H54 (cell line): ENCODE results near the gene GSTT4.
"Not testable (repeated sequence)": the region's sequence is repeated elsewhere in the genome, so short reads cannot be mapped to it uniquely, and the experiment has no call there.

Experiments used
- DNase-seq: peaks from one replicate; pipeline ENCODE4 v3.0.0; 2011; ENCODE audit warnings: low spot score, mixed read lengths; ENCODE audit not compliant: insufficient read length
- FAIRE-seq: peaks from 3 replicates; lab custom pipeline; 2011; peaks lifted over from hg19 to GRCh38; lab: Jason Lieb, UNC
- POLR2A ChIP-seq: IDR thresholded peaks from 2 replicates; pipeline ENCODE4 v1.6.1; 2011; ENCODE audit warnings: low read depth, mild to moderate bottlenecking, low read length

Gene GSTT4

GRCh38 chr22:24009227-24010017 is 4.2 kb upstream of the GSTT4 start:
- DNase-seq (no peak), FAIRE-seq (no peak)
- no peak for TF ChIP-seq POLR2A

- DNase-seq (no peak), FAIRE-seq (no peak)
- no peak for TF ChIP-seq POLR2A
Observed at GRCh38 chr22:24008381-24009226, 3.4 kb upstream of the GSTT4 start.

GRCh38 chr22:24008022-24008283 is 2.7 kb upstream of the GSTT4 start:
- no peak for TF ChIP-seq POLR2A
- DNase-seq (no peak), FAIRE-seq (no peak)

GRCh38 chr22:24007253-24008021 is 2.2 kb upstream of the GSTT4 start:
- FAIRE-seq (no peak), DNase-seq (no peak)
- TF ChIP-seq POLR2A = no peak

- no peak for FAIRE-seq
- TF ChIP-seq POLR2A = no peak
- DNase-seq = no peak
Observed at GRCh38 chr22:24006914-24007214, 1.6 kb upstream of the GSTT4 start.

GRCh38 chr22:24006207-24006913 is 1.1 kb upstream of the GSTT4 start:
- no peak for FAIRE-seq
- TF ChIP-seq POLR2A = no peak

GRCh38 chr22:24003887-24004286 is 1.4 kb downstream of the GSTT4 start:
- FAIRE-seq = no peak
- no peak for DNase-seq
- no peak for TF ChIP-seq POLR2A

More at GRCh38 chr22:24006207-24006913, 1.1 kb upstream of the GSTT4 start:
- DNase-seq = no peak

- DNase-seq (no peak), FAIRE-seq (no peak)
- TF ChIP-seq POLR2A = no peak
Observed at GRCh38 chr22:24002851-24003250, 2.4 kb downstream of the GSTT4 start.

GRCh38 chr22:24002272-24002671 is 3.0 kb downstream of the GSTT4 start:
- no peak for DNase-seq
- FAIRE-seq = no peak
- no peak for TF ChIP-seq POLR2A

GRCh38 chr22:24001314-24001713 is 3.9 kb downstream of the GSTT4 start:
- DNase-seq (no peak), FAIRE-seq (no peak)
- TF ChIP-seq POLR2A = no peak

- not testable (repeated sequence) for FAIRE-seq, DNase-seq
Observed at GRCh38 chr22:23999779-24000178, 5.5 kb downstream of the GSTT4 start.

GRCh38 chr22:23997092-23997491 is 8.2 kb downstream of the GSTT4 start:
- no peak for TF ChIP-seq POLR2A
- no peak for FAIRE-seq
- no peak for DNase-seq

- not testable (repeated sequence) for FAIRE-seq, DNase-seq
Observed at GRCh38 chr22:23993581-23994177, 11.6 kb downstream of the GSTT4 start.

GRCh38 chr22:23993080-23993479 is 12.2 kb downstream of the GSTT4 start:
- not testable (repeated sequence) for FAIRE-seq, DNase-seq

- not testable (repeated sequence) for DNase-seq, FAIRE-seq
Observed at GRCh38 chr22:23989583-23990244, 15.5 kb downstream of the GSTT4 start.

GRCh38 chr22:23986538-23987178 is 18.6 kb downstream of the GSTT4 start:
- FAIRE-seq, DNase-seq: not testable (repeated sequence)

GRCh38 chr22:23986089-23986488 is 19.2 kb downstream of the GSTT4 start:
- not testable (repeated sequence) for DNase-seq, FAIRE-seq
